CD8-positive, alpha-beta memory T cell (primary cell): ENCODE data around the gene TCEAL4. TPM values are rescaled to one million over a fixed set of nuclear protein-coding genes. Genes with fewer than 3 reads are reported as not detected.

Source experiments
- CTCF ChIA-PET: fragments of 350-600 bp; sonication (Branson Sonifier 250); formaldehyde crosslinking; loops from one replicate; lab custom pipeline; 2021; ENCODE audit warnings: antibody characterized with exemption; lab: Charles Lee
- POLR2A ChIA-PET: fragments of 350-600 bp; sonication (Branson Sonifier 250); formaldehyde crosslinking; loops from one replicate; lab custom pipeline; 2021; ENCODE audit warnings: antibody characterized with exemption; lab: Charles Lee
- DNase-seq, 5 donors: peaks; one replicate each; pipeline versions ENCODE4 v3.0.0 to v3.0.0-alpha.2; 2020 to 2022; ENCODE audit warnings: mixed read lengths in 1 of 5
- H3K27ac ChIP-seq: one replicate; pipeline ENCODE4 v1.7.0; 2013; ENCODE audit warnings: low read depth, mild to moderate bottlenecking, low read length, moderate library complexity
- H3K27me3 ChIP-seq: 2 replicates; pipeline ENCODE4 v1.7.0; 2013; ENCODE audit warnings: low read length, mild to moderate bottlenecking; ENCODE audit not compliant: insufficient read depth, poor library complexity, severe bottlenecking
- H3K36me3 ChIP-seq: 2 replicates; pipeline ENCODE4 v1.7.0; 2013; ENCODE audit warnings: mild to moderate bottlenecking, low read length, moderate library complexity; ENCODE audit not compliant: insufficient read depth
- H3K4me1 ChIP-seq: 2 replicates; pipeline ENCODE4 v1.7.0; 2013; ENCODE audit warnings: mild to moderate bottlenecking, low read length, moderate library complexity; ENCODE audit not compliant: insufficient read depth
- H3K4me3 ChIP-seq: 2 replicates; pipeline ENCODE4 v1.7.0; 2013; ENCODE audit warnings: mild to moderate bottlenecking, low read length
- H3K9me3 ChIP-seq: 2 replicates; pipeline ENCODE4 v1.7.0; 2013; ENCODE audit warnings: mild to moderate bottlenecking, low read length
- H3K27ac Mint-ChIP-seq, 8 donors: one replicate each; pipeline ENCODE4 v1.8.0; 2020 to 2021; ENCODE audit warnings: mixed read lengths in 8 of 8, mild to moderate bottlenecking in 6 of 8, inconsistent platforms in 3 of 8, moderate library complexity in 3 of 8
- H3K27me3 Mint-ChIP-seq, 2 donors: one replicate each; pipeline ENCODE4 v1.8.0; 2020 to 2021; ENCODE audit warnings: mixed read lengths in 2 of 2, mild to moderate bottlenecking in 1 of 2, moderate library complexity in 1 of 2
- H3K36me3 Mint-ChIP-seq, 3 donors: one replicate each; pipeline ENCODE4 v1.8.0; 2020 to 2021; ENCODE audit warnings: mixed read lengths in 3 of 3, inconsistent platforms in 1 of 3, mild to moderate bottlenecking in 1 of 3
- H3K4me1 Mint-ChIP-seq, 3 donors: one replicate each; pipeline ENCODE4 v1.8.0; 2020 to 2021; ENCODE audit warnings: mixed read lengths in 3 of 3, inconsistent platforms in 1 of 3, mild to moderate bottlenecking in 1 of 3
- H3K4me3 Mint-ChIP-seq, 7 donors: one replicate each; pipeline ENCODE4 v1.8.0; 2020 to 2021; ENCODE audit warnings: mixed read lengths in 7 of 7, mild to moderate bottlenecking in 6 of 7, moderate library complexity in 4 of 7, inconsistent platforms in 2 of 7
- H3K9me3 Mint-ChIP-seq, 5 donors: one replicate each; pipeline ENCODE4 v1.8.0; 2020 to 2022; ENCODE audit warnings: mixed read lengths in 5 of 5, mild to moderate bottlenecking in 3 of 5, moderate library complexity in 2 of 5, inconsistent platforms in 1 of 5
- polyA plus RNA-seq: library from polyadenylated mRNA; unstranded; fragments of 300-500 nt; fragmentation: Illumina TruSeq; gene quantifications from one replicate; pipeline ENCODE4 v1.2.3, GENCODE V29; 2021
- total RNA-seq, 2 experiments: library from RNA; stranded (reverse); gene quantifications; one replicate each; pipeline ENCODE4 v1.2.3, GENCODE V29; 2021

TCEAL4 gene
- total and polyA plus RNA-seq, 3 experiments from 2014 or later = 10.4 to 19.7 (median 11.2) TPM

DNA sequence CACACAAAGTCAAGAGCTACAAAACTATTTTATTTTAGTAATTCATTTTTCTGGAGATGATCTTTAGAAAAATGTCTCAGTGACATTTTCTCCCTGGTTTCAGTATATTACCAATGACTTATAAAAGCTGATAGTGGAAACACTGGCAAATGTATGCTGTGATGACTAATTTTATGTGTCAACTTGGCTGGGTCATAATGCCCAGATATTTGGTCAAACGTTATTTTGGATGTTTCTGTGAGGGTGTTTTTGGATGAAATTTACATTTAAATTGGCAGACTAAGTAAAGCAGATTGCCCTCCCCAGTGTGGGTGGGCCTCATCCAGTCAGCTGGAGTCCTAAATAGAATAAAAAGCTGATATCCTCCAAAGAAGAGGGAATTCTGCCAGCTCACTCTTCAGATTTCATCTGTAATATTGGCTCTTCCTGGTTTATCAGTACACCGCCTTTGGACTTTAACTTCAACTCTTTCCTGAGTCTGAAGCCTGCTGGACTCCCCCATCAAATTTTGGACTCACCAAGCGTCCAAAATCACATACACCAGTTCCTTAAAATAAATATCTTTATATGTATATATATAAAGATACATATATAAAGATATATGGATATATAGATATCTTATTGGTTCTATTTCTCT is 34.8 kb upstream of the TCEAL4 start:
- Mint-ChIP-seq H3K4me1 (peaks cover 6 to 13% (median 8%) of the 10 kb centered on the region in 3 donors), H3K36me3 (peaks cover 0 to 1% (median 0%) of the 10 kb centered on the region in 3 donors), H3K27me3 (peaks cover 0 to 4% of the 10 kb centered on the region in 2 donors), H3K9me3 (no peaks in the 10 kb centered on the region), H3K27ac (no peak overlapping the region), H3K4me3 (no peak overlapping the region)
- no peak overlapping the region for H3K4me3 ChIP-seq
- ChIA-PET POLR2A (no interaction called here), CTCF (no interaction called here)
- DNase-seq = no peak
- H3K36me3 ChIP-seq = no peaks in the 10 kb centered on the region
- H3K4me1 ChIP-seq = peaks cover 12% of the 10 kb centered on the region
- no peaks in the 10 kb centered on the region for H3K9me3 ChIP-seq
- no peak overlapping the region for H3K27ac ChIP-seq
- H3K27me3 ChIP-seq = no peaks in the 10 kb centered on the region

DNA sequence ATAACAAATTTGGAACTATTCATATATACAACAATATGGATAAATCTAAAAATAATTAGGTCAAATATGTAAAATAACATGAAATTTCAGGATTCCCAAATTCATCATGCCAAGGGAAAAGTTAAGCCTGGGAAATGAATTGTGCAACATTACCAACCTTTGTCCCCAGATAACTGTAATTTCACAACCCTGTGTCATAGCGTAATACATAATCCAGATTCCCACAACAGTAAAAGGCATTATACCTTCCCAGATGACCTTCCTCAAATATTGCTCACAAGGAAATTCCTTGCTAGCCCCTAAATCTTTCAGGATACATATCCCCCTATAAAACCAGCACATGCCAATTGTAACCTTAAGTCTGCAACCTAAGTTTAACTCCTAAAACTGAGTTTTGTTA is 33.1 kb upstream of the TCEAL4 start:
- Histone ChIP-seq H3K4me3 (no peak overlapping the region), H3K9me3 (no peaks in the 10 kb centered on the region), H3K27ac (no peak overlapping the region), H3K4me1 (peaks cover 12% of the 10 kb centered on the region), H3K27me3 (no peaks in the 10 kb centered on the region), H3K36me3 (no peaks in the 10 kb centered on the region)
- peaks cover 0 to 1% (median 0%) of the 10 kb centered on the region in 3 donors for H3K36me3 Mint-ChIP-seq
- ChIA-PET CTCF (no interaction called here), POLR2A (no interaction called here)
- H3K27ac Mint-ChIP-seq = no peak overlapping the region
- no peak overlapping the region for H3K4me3 Mint-ChIP-seq
- peaks cover 6 to 13% (median 8%) of the 10 kb centered on the region in 3 donors for H3K4me1 Mint-ChIP-seq
- H3K27me3 Mint-ChIP-seq = peaks cover 0 to 7% of the 10 kb centered on the region in 2 donors
- no peaks in the 10 kb centered on the region for H3K9me3 Mint-ChIP-seq
- no peak for DNase-seq

DNA sequence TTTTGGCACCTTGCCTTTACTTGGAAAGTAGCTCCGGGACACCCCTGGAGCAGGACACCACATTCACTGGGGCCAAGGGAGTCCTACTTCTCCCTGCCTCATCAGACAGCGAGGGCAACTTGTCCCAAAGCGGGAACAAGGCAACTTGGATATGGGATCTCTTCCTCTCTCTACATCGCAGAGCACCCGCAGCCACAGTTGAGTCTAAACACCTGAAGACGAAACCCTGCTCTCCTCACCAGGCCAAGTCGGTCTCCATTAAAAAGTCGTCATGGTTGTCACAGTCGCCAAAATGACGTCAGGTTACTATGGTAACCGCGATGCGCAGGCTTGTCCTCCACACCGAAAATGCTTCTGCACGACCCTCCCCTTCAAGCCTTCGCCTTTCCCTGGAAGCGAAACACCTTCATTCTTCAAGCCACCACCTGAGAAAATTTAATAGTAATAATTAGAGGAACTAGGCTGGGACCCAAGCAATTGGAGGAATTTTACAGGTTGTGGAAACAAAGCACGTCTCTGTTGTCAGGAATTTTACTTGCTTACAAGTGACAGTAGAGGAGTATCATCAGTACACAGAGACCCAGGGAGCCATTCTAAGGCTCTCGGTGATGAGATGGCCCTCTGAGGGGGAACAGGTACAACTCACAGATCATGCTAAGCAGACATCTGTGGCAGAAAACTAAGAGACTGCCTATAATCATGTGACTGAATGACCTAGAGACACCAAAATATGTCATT is 30.5 kb upstream of the TCEAL4 start:
- Mint-ChIP-seq H3K36me3 (peaks cover 0 to 1% (median 0%) of the 10 kb centered on the region in 3 donors), H3K4me3 (peak overlapping the region; percentile 83 to 90 (median 87)), H3K27me3 (peaks cover 0 to 7% of the 10 kb centered on the region in 2 donors), H3K4me1 (peaks cover 6 to 13% (median 8%) of the 10 kb centered on the region in 3 donors), H3K9me3 (no peaks in the 10 kb centered on the region), H3K27ac (peak overlapping the region; percentile 62 to 96 (median 92))
- CTCF ChIA-PET = no interaction called here
- Histone ChIP-seq H3K4me3 (peak overlapping the region; percentile 64), H3K9me3 (no peaks in the 10 kb centered on the region), H3K27ac (peak overlapping the region; percentile 21), H3K4me1 (peaks cover 12% of the 10 kb centered on the region), H3K36me3 (no peaks in the 10 kb centered on the region), H3K27me3 (no peaks in the 10 kb centered on the region)
- peak; percentile 25 to 79 (median 63) for DNase-seq
- POLR2A ChIA-PET = no interaction called here

DNA sequence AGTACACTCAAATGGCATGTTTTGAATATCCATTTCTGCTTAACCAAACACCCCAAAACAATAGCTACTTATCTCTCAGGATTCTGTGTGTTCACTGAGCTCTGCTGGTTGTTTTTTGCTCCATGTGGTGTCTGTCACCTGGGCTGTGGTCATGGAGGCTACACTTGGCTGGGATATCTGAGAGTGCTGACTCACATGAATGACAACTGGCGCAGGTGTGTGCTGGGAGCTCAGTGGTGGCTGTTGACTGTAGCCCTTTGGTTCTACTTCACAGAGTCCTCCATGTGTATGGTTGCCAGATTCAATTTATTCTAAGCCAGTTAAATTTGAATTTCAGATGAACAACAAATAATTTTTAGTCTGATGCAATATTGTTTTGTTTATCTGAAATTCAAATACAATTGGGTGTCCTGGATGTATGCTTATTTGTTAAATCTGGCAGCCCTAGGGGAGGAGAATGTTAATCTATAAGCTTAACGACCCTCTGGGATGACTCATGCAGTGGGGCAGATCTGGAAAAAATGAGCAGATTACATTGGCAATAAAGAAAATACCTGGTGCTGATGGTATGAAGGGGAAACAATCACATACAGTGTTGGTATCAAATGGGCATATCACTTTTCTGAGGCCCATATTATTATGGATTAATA is 28.2 kb upstream of the TCEAL4 start:
- H3K4me1 Mint-ChIP-seq = peaks cover 6 to 13% (median 8%) of the 10 kb centered on the region in 3 donors
- H3K27ac Mint-ChIP-seq = no peak overlapping the region
- Histone ChIP-seq H3K36me3 (no peaks in the 10 kb centered on the region), H3K4me3 (no peak overlapping the region), H3K27me3 (no peaks in the 10 kb centered on the region), H3K4me1 (peaks cover 12% of the 10 kb centered on the region), H3K27ac (no peak overlapping the region), H3K9me3 (no peaks in the 10 kb centered on the region)
- no peak for DNase-seq
- ChIA-PET CTCF (no interaction called here), POLR2A (no interaction called here)
- H3K9me3 Mint-ChIP-seq = no peaks in the 10 kb centered on the region
- no peak overlapping the region for H3K4me3 Mint-ChIP-seq
- peaks cover 0 to 11% of the 10 kb centered on the region in 2 donors for H3K27me3 Mint-ChIP-seq
- peaks cover 0 to 1% (median 0%) of the 10 kb centered on the region in 3 donors for H3K36me3 Mint-ChIP-seq

DNA sequence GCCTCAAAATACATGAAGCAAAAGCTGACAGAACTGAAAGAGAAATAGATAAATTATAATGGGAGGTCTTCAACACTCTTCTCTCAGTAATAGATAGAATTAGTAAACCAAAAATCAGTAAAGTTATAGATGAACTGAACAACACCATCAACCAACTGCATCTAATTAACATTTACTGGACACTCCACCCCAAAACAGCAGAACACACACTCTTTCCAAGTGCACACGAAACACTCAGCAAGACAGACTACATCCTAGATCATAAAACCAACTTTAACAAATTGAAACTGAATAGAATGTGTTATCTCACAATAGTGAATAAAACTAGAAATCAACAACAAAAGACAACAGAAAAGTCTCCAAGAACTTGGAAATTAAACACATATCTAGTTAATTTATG is 25.1 kb upstream of the TCEAL4 start:
- no peaks in the 10 kb centered on the region for H3K9me3 Mint-ChIP-seq
- Histone ChIP-seq H3K36me3 (no peaks in the 10 kb centered on the region), H3K27me3 (no peaks in the 10 kb centered on the region), H3K9me3 (no peaks in the 10 kb centered on the region), H3K4me1 (no peaks in the 10 kb centered on the region), H3K4me3 (no peak overlapping the region), H3K27ac (no peak overlapping the region)
- no peaks in the 10 kb centered on the region for H3K36me3 Mint-ChIP-seq
- POLR2A ChIA-PET = no interaction called here
- H3K27ac Mint-ChIP-seq = no peak overlapping the region
- no peak for DNase-seq
- H3K4me3 Mint-ChIP-seq = no peak overlapping the region
- CTCF ChIA-PET = no interaction called here
- H3K4me1 Mint-ChIP-seq = no peaks in the 10 kb centered on the region
- peaks cover 7 to 11% of the 10 kb centered on the region in 2 donors for H3K27me3 Mint-ChIP-seq

DNA sequence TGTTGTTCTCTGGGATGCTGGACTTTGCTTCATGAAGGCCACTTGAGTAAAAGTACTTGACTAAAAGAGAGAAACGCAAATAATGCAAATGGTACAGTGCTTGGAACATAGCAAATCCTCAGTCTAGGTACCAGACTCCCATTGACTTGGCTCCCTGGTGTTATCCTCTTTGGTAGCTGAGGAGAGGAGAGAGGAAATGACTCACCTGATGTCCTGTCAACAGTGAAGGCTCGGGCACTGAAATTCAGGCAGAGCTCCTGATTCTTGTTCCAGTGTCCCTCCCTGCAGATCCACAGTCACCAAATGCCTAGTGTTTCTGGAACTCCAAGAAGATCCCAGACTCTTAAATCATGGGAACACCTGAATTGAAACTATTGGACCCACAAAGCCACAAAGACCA is 22.5 kb upstream of the TCEAL4 start:
- Mint-ChIP-seq H3K9me3 (no peaks in the 10 kb centered on the region), H3K27me3 (peaks cover 7 to 8% of the 10 kb centered on the region in 2 donors), H3K36me3 (no peaks in the 10 kb centered on the region), H3K4me3 (no peak overlapping the region), H3K27ac (no peak overlapping the region), H3K4me1 (no peaks in the 10 kb centered on the region)
- H3K4me1 ChIP-seq = no peaks in the 10 kb centered on the region
- no peak overlapping the region for H3K4me3 ChIP-seq
- H3K27me3 ChIP-seq = no peaks in the 10 kb centered on the region
- ChIA-PET POLR2A (no interaction called here), CTCF (no interaction called here)
- H3K27ac ChIP-seq = no peak overlapping the region
- no peak for DNase-seq
- no peaks in the 10 kb centered on the region for H3K9me3 ChIP-seq
- H3K36me3 ChIP-seq = no peaks in the 10 kb centered on the region

DNA sequence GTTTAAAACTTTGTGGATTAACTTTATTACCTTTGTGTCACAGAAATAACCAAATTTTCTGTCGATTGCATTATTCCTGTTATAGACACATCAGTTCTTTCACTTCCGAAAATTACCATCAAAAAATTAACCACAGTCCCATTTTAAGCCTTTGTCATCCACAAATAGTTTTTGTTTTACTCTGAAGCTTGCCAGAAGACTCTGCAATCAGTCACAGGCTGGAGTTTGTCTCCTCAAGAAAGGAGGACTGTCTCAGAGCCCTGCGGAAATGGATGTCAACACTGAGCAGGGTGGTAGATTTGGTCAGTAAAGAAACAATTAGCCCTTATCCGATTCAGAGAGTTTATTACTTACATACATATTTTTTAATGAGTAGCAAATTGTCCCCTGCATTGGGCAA is 20.1 kb upstream of the TCEAL4 start:
- Mint-ChIP-seq H3K4me3 (no peak overlapping the region), H3K4me1 (no peaks in the 10 kb centered on the region), H3K27me3 (peaks cover 7 to 8% of the 10 kb centered on the region in 2 donors), H3K36me3 (no peaks in the 10 kb centered on the region), H3K9me3 (no peaks in the 10 kb centered on the region), H3K27ac (no peak overlapping the region)
- H3K27me3 ChIP-seq = no peaks in the 10 kb centered on the region
- DNase-seq = no peak
- ChIA-PET POLR2A (no interaction called here), CTCF (no interaction called here)
- H3K4me3 ChIP-seq = no peak overlapping the region
- H3K4me1 ChIP-seq = no peaks in the 10 kb centered on the region
- no peak overlapping the region for H3K27ac ChIP-seq
- H3K9me3 ChIP-seq = no peaks in the 10 kb centered on the region
- no peaks in the 10 kb centered on the region for H3K36me3 ChIP-seq

DNA sequence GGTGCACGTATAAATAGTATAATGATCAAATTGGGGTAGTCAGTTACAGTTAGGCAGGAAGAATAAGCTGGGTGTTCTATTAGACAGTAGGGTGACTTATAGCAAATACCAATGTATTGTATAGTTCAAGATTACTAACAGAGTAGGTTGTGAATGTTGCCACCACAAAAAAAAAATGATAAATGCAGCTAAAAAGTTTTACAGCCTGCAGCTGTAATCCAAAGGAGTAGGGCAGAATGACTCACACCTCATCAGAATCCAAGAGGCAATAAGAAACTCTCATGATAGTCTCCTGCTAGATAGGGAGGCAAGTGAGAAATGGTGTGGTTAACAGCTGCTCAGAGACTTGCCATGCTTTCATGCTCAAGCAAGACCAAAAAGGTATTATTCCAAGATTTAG is 19.6 kb upstream of the TCEAL4 start:
- Mint-ChIP-seq H3K27me3 (peaks cover 6 to 7% of the 10 kb centered on the region in 2 donors), H3K9me3 (no peaks in the 10 kb centered on the region), H3K4me3 (no peak overlapping the region), H3K27ac (no peak overlapping the region), H3K36me3 (no peaks in the 10 kb centered on the region), H3K4me1 (no peaks in the 10 kb centered on the region)
- Histone ChIP-seq H3K27me3 (no peaks in the 10 kb centered on the region), H3K36me3 (no peaks in the 10 kb centered on the region), H3K4me1 (no peaks in the 10 kb centered on the region), H3K27ac (no peak overlapping the region), H3K9me3 (no peaks in the 10 kb centered on the region), H3K4me3 (no peak overlapping the region)
- POLR2A ChIA-PET = interaction anchor here (0.5 kb wide), 1 partner anchor 89 kb away, joined by 4 read pairs; no protein-coding TSS in a partner anchor
- CTCF ChIA-PET = no interaction called here
- DNase-seq = no peak
